OCI-LY3 (cell line): ENCODE data around the gene NAA40.

Source experiments
- H2AFZ ChIP-seq: fragments of 200-600, 300-600 bp; shearing (Covaris generic); 2 replicates; pipeline ENCODE4 v1.6.0; 2014; ENCODE audit warnings: antibody characterized with exemption, low read depth, low read length
- H3K27ac ChIP-seq: fragments of 200-600, 300-600 bp; sonication (generic); 2 replicates; pipeline ENCODE4 v1.5.1; 2014; ENCODE audit warnings: mild to moderate bottlenecking, low read length, moderate library complexity, mixed read lengths
- H3K27me3 ChIP-seq: fragments of 200-600, 300-600 bp; sonication (generic); 2 replicates; pipeline ENCODE4 v1.6.1; 2014; ENCODE audit warnings: low read depth, low read length, mixed read lengths
- H3K36me3 ChIP-seq: fragments of 200-600, 300-600 bp; sonication (generic); replicated peaks from 2 replicates; pipeline ENCODE3; 2014; ENCODE audit warnings: low read depth, low read length, mixed read lengths
- H3K4me1 ChIP-seq: fragments of 300-600, 200-600 bp; sonication (generic); 2 replicates; pipeline ENCODE4 v1.6.1; 2014; ENCODE audit warnings: low read length, mixed read lengths
- H3K4me2 ChIP-seq: fragments of 200-600, 300-600 bp; sonication (generic); 2 replicates; pipeline ENCODE4 v1.6.1; 2014; ENCODE audit warnings: low read length, mixed read lengths
- H3K4me3 ChIP-seq: fragments of 300-600, 200-600 bp; sonication (generic); 2 replicates; pipeline ENCODE4 v1.5.1; 2014; ENCODE audit warnings: antibody characterized with exemption, mild to moderate bottlenecking, low read length, moderate library complexity
- H3K79me2 ChIP-seq: fragments of 300-600, 200-600 bp; shearing (Covaris generic); 2 replicates; pipeline ENCODE4 v1.6.1; 2014; ENCODE audit warnings: mild to moderate bottlenecking, low read length, mixed read lengths
- H3K9ac ChIP-seq: fragments of 300-600, 200-600 bp; shearing (Covaris generic); 2 replicates; pipeline ENCODE4 v1.6.0; 2014; ENCODE audit warnings: mild to moderate bottlenecking, low read length, moderate library complexity
- H3K9me3 ChIP-seq: fragments of 200-600, 300-600 bp; shearing (Covaris generic); 2 replicates; pipeline ENCODE4 v1.6.1; 2014; ENCODE audit warnings: low read length, mixed read lengths; ENCODE audit not compliant: insufficient read depth
- H4K20me1 ChIP-seq: fragments of 200-600, 300-600 bp; sonication (generic); 2 replicates; pipeline ENCODE4 v1.6.1; 2016; ENCODE audit warnings: low read length, mixed read lengths; ENCODE audit not compliant: insufficient read depth
- CTCF ChIP-seq: fragments of 200-600, 300-600 bp; sonication (generic); IDR thresholded peaks from 2 replicates; pipeline ENCODE4 v1.5.1; 2014; ENCODE audit warnings: antibody characterized with exemption, low read length, low read depth
- EZH2phosphoT487 ChIP-seq: fragments of 200-600 bp; shearing (Covaris generic); IDR thresholded peaks from 2 replicates; pipeline ENCODE4 v1.6.1; 2018; ENCODE audit warnings: antibody characterized with exemption, mixed run types, low read depth

The NAA40 gene

GRCh38 chr11:63938479-63939396 is at the start of gene NAA40:
Gene NAA40, plus strand, starts transcription at chr11:63939002. Its CDS starts 95 bp downstream, at chr11:63939097.
- Histone ChIP-seq H3K9ac (peak within 1 kb of the TSS; percentile 88), H3K27ac (peak within 1 kb of the TSS; percentile 67), H3K36me3 (peaks cover 9% of the 10 kb centered on the region), H2AFZ (peak within 1 kb of the TSS; percentile 98), H3K79me2 (peaks cover 44% of the 10 kb centered on the region), H3K4me3 (peak within 1 kb of the TSS; percentile 96), H3K9me3 (no peaks in the 10 kb centered on the region), H3K4me2 (peak within 1 kb of the TSS; percentile 90), H3K27me3 (no peaks in the 10 kb centered on the region), H4K20me1 (peaks cover 10% of the 10 kb centered on the region; the same call in 1 of the 2 replicates), H3K4me1 (peaks cover 17% of the 10 kb centered on the region)
- TF ChIP-seq CTCF (no peak), EZH2phosphoT487 (no peak)

- no peak overlapping the region for H3K27ac ChIP-seq
- no peak overlapping the region; the same call in 1 of the 2 replicates for H3K4me3 ChIP-seq
- peaks cover 90% of the 10 kb centered on the region for H3K79me2 ChIP-seq
- no peaks in the 10 kb centered on the region for H3K9me3 ChIP-seq
- TF ChIP-seq CTCF (no peak), EZH2phosphoT487 (no peak)
- H3K9ac ChIP-seq = no peak overlapping the region
- peaks cover 20% of the 10 kb centered on the region for H3K4me1 ChIP-seq
- peaks cover 77% of the 10 kb centered on the region for H4K20me1 ChIP-seq
- H3K4me2 ChIP-seq = peak overlapping the region; percentile 93
- peaks cover 25% of the 10 kb centered on the region for H3K36me3 ChIP-seq
- H2AFZ ChIP-seq = no peak overlapping the region
- H3K27me3 ChIP-seq = no peaks in the 10 kb centered on the region
Observed at GRCh38 chr11:63889344-63889743, 49.5 kb upstream of the NAA40 start.

- Histone ChIP-seq H3K27ac (no peak overlapping the region), H3K4me3 (no peak overlapping the region), H4K20me1 (peaks cover 70% of the 10 kb centered on the region), H2AFZ (no peak overlapping the region), H3K9me3 (no peaks in the 10 kb centered on the region), H3K4me1 (peaks cover 20% of the 10 kb centered on the region), H3K4me2 (no peak overlapping the region), H3K79me2 (peaks cover 81% of the 10 kb centered on the region), H3K36me3 (peaks cover 28% of the 10 kb centered on the region), H3K27me3 (no peaks in the 10 kb centered on the region), H3K9ac (no peak overlapping the region)
- TF ChIP-seq CTCF = no peak
- TF ChIP-seq EZH2phosphoT487 = no peak
Observed at GRCh38 chr11:63890368-63890767, 48.4 kb upstream of the NAA40 start.

GRCh38 chr11:63892228-63892627 is 46.6 kb upstream of the NAA40 start:
- Histone ChIP-seq H3K27me3 (no peaks in the 10 kb centered on the region), H3K9me3 (no peaks in the 10 kb centered on the region), H3K9ac (no peak overlapping the region), H3K4me3 (no peak overlapping the region), H3K36me3 (peaks cover 41% of the 10 kb centered on the region), H3K79me2 (peaks cover 67% of the 10 kb centered on the region), H4K20me1 (peaks cover 62% of the 10 kb centered on the region), H3K4me2 (no peak overlapping the region), H3K27ac (no peak overlapping the region), H3K4me1 (peaks cover 17% of the 10 kb centered on the region), H2AFZ (no peak overlapping the region)
- TF ChIP-seq CTCF (no peak), EZH2phosphoT487 (no peak)
